Heart right ventricle (tissue), 16 donors: ENCODE results near the gene INPP5A. TPM values are rescaled to one million over a fixed set of nuclear protein-coding genes. Genes with fewer than 3 reads are reported as not detected.
A peak's percentile ranks its signal among the peaks of the same experiment; 100 is the strongest.

Source experiments
- ATAC-seq, 8 donors: fragments of 200-7000 bp; cut with Tn5 transposase; one replicate each; pipeline ENCODE4 v1.9.1; 2020; ENCODE audit warnings: mild to moderate bottlenecking in 8 of 8, moderate library complexity in 8 of 8, moderate number of reproducible peaks in 1 of 8
- DNase-seq, 2 donors: peaks; one replicate each; pipeline ENCODE4 v3.0.0-alpha.2; 2020
- H3K27ac ChIP-seq, 10 donors: fragments of 200-600 bp; sonication (generic) in 2 of 10; one replicate each; pipeline versions ENCODE4 v1.5.0 to v1.8.0; 2020 to 2022; ENCODE audit warnings: mild to moderate bottlenecking in 3 of 10
- H3K27me3 ChIP-seq, 7 donors: fragments of 200-600 bp; one replicate each; pipeline ENCODE4 v1.8.0; 2021 to 2022; ENCODE audit warnings: mild to moderate bottlenecking in 2 of 7
- H3K36me3 ChIP-seq, 9 donors: fragments of 200-600 bp; sonication (generic) in 1 of 9; one replicate each; pipeline versions ENCODE4 v1.5.0 to v1.8.0; 2020 to 2022; ENCODE audit warnings: mild to moderate bottlenecking in 2 of 9
- H3K4me1 ChIP-seq, 9 donors: fragments of 200-600 bp; sonication (generic) in 1 of 9; one replicate each; pipeline versions ENCODE4 v1.5.0 to v1.8.0; 2020 to 2022; ENCODE audit warnings: mild to moderate bottlenecking in 4 of 9
- H3K4me3 ChIP-seq, 10 donors: fragments of 200-600 bp; sonication (generic) in 2 of 10; one replicate each; pipeline versions ENCODE4 v1.5.0 to v1.8.0; 2020 to 2022; ENCODE audit warnings: mild to moderate bottlenecking in 7 of 10, moderate library complexity in 2 of 10
- H3K9me3 ChIP-seq, 11 donors: fragments of 200-600 bp in 10 of 11; sonication (generic) in 2 of 11; one replicate each; pipeline versions ENCODE4 v1.5.0 to v1.8.0; 2013 to 2022; ENCODE audit warnings: mild to moderate bottlenecking in 2 of 11, control low read depth in 1 of 11, moderate library complexity in 1 of 11
- WGBS, 2 donors: extraction: QIAGEN DNeasy Blood & Tissue Kit; methylation state at CpG; one replicate each; pipeline ENCODE4 v1.1.7; 2013; ENCODE audit warnings: inconsistent platforms in 1 of 2; 5-methylcytosine and 5-hydroxymethylcytosine counted together
- intact Hi-C, 10 donors: fragments of 100-400 bp; cut with DNase I; formaldehyde crosslinking; loops; one replicate each; pipeline versions ENCODE4 v1.11.1 to v1.14.2; 2022
- polyA plus RNA-seq, 2 donors: library from polyadenylated mRNA; stranded (reverse); fragments of 200-250 nt; gene quantifications; one replicate each; pipeline ENCODE4 v1.2.3, GENCODE V29; 2013
- total RNA-seq, 10 donors: library from RNA; stranded (reverse); fragmentation: NEBNext Ultra II Directional in 3 of 10; extraction: Animal tissue kit (Norgen Biotek cat#: 25700) in 3 of 10; gene quantifications; one replicate each; pipeline versions ENCODE4 v1.2.1 to v1.2.4, GENCODE V29; 2021 to 2023
- TF ChIP-seq, protein P1 (sequence below), 9 donors: fragments of 200-600 bp; sonication (generic) in 2 of 9; IDR thresholded peaks; one replicate each; pipeline versions ENCODE4 v1.5.0 to v1.8.0; 2021 to 2022; ENCODE audit warnings: antibody characterized with exemption in 9 of 9, mild to moderate bottlenecking in 5 of 9, moderate library complexity in 1 of 9
- donor health status: Arrhythmogenic right ventricular cardiomyopathy.
- donor health status: ischemic (EF 13 %, LVEDD 7.1; RV severe dilation, severe dysfunction).
- donor health status: healthy with polysubstance abuse.
- donor health status: DM: no; HTN: yes; CAD: no.
- donor health status: DM: no; HTN: no; CAD: no.
- donor health status: ischemic (EF 25% LVEDD 6.9; RV normal size, moderate dysfunction).
- donor health status: ischemic (EF 25% LVEDD 5.7; RV mildly dilated, moderate dysfunction).
- donor health status: healthy.
- donor health status: DM: yes; HTN: yes; CAD: no.
- donor health status: Ischemic cardiomyopathy.
- donor health status: ischemic (EF 35%, LVEDD 5.7; RV mildly dilated, moderate dysfunction).
- donor health status: nonischemic (EF 11% LVEDD 7.7; RV severe dilation, severe dysfunction).
- donor health status: DM: yes; HTN: yes; CAD: no.
- donor health status: PGD.
- donor health status: ischemic (EF 29% LVEDD 5.4; RV normal size, mild dysfunction).
- donor health status: nonischemic (EF 23%, LVEDD 6.1; RV moderate dilation, normal function).

Gene INPP5A
- total and polyA plus RNA-seq, 12 donors, result 30.4 to 122 (median 106) TPM

- H3K4me3 ChIP-seq, result no peak overlapping the region
- H3K9me3 ChIP-seq, result no peaks in the 10 kb centered on the region
- H3K4me1 ChIP-seq, result peaks cover 4 to 22% (median 17%) of the 10 kb centered on the region in 9 donors
- 88 to 91% methylated on average over 25 of the region's 25 CpGs for WGBS, 2 donors
- TF ChIP-seq, protein P1, sequence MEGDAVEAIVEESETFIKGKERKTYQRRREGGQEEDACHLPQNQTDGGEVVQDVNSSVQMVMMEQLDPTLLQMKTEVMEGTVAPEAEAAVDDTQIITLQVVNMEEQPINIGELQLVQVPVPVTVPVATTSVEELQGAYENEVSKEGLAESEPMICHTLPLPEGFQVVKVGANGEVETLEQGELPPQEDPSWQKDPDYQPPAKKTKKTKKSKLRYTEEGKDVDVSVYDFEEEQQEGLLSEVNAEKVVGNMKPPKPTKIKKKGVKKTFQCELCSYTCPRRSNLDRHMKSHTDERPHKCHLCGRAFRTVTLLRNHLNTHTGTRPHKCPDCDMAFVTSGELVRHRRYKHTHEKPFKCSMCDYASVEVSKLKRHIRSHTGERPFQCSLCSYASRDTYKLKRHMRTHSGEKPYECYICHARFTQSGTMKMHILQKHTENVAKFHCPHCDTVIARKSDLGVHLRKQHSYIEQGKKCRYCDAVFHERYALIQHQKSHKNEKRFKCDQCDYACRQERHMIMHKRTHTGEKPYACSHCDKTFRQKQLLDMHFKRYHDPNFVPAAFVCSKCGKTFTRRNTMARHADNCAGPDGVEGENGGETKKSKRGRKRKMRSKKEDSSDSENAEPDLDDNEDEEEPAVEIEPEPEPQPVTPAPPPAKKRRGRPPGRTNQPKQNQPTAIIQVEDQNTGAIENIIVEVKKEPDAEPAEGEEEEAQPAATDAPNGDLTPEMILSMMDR (IDR thresholded peaks at IDR 0.05), result no peak
- H3K27me3 ChIP-seq, result no peaks in the 10 kb centered on the region
- peaks cover 0 to 13% (median 0%) of the 10 kb centered on the region in 9 donors for H3K36me3 ChIP-seq
- no peak overlapping the region for H3K27ac ChIP-seq
- intact Hi-C loops, result loop anchor here in 1 of 10 donors (10.0 kb wide), 1 partner anchor 443 kb away; no protein-coding TSS in a partner anchor
- DNase-seq, result no peak
- peak in 1 of 8 donors; percentile 17 for ATAC-seq
Observed at GRCh38 chr10:132681858-132682755, 144.5 kb downstream of the INPP5A start.

- H3K27ac ChIP-seq, result no peak overlapping the region
- WGBS, 2 donors, result 83 to 93% methylated on average over 12 of the region's 12 CpGs
Observed at GRCh38 chr10:132684164-132684891, 146.7 kb downstream of the INPP5A start.

DNA sequence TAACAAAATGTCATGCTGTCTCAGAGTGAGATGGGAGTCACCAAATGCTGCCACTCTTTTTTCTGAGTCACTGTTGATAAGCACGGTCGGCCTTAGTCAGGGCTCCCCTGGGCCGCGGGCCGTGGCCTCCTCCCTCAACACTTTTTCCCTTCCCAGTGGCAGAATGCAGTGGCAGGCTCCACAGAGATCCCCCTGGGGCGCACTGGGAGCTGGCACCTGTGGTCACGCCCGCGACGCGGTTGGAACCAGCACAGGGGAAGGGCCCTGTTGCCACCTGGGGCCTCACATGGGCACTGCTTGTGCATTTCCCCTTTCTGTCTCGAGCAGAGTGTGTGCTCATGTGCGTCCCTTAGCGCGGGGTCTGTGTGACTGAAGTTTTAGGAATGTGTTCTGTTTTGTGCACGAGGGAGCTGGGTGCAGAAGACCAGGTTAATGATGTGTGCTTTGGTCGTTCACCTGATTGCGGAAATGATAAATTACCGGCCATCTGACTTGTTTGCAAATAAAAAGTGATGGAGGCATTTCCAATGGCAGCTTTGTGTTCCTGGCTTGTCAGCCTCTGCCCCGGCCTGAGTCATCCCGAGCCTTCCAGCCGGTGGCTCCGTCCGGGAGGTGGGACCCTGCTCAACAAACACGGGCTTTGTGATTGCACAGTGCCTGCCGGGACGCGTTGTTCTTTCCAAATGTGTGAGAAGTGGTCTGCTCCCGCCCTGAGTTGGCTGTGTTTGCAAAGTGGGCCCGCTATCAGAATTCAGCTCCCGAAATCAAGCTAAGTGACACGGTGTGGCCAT is 147.7 kb downstream of the INPP5A start:
- peaks cover 0 to 13% (median 0%) of the 10 kb centered on the region in 9 donors for H3K36me3 ChIP-seq
- no peak overlapping the region for H3K4me3 ChIP-seq
- intact Hi-C loops, result loop anchor here in 1 of 10 donors (10.0 kb wide), 1 partner anchor 440 kb away; no protein-coding TSS in a partner anchor
- no peaks in the 10 kb centered on the region for H3K9me3 ChIP-seq
- 65 to 71% methylated on average over 32 of the region's 32 CpGs for WGBS, 2 donors
- peak in 1 of 2 donors; percentile 54 for DNase-seq
- no peaks in the 10 kb centered on the region for H3K27me3 ChIP-seq
- TF ChIP-seq, protein P1 (IDR thresholded peaks at IDR 0.05), result no peak
- H3K27ac ChIP-seq, result peak overlapping the region in 1 of 10 donors; percentile 26
- peaks cover 4 to 22% (median 17%) of the 10 kb centered on the region in 9 donors for H3K4me1 ChIP-seq
- ATAC-seq, result peak in 7 of 8 donors; percentile 52 to 81 (median 69)

More at GRCh38 chr10:132684164-132684891, 146.7 kb downstream of the INPP5A start:
- H3K4me1 ChIP-seq, result peaks cover 4 to 22% (median 17%) of the 10 kb centered on the region in 9 donors
- H3K27me3 ChIP-seq, result no peaks in the 10 kb centered on the region
- H3K36me3 ChIP-seq, result peaks cover 0 to 6% (median 0%) of the 10 kb centered on the region in 9 donors
- H3K9me3 ChIP-seq, result no peaks in the 10 kb centered on the region
- H3K4me3 ChIP-seq, result no peak overlapping the region
- DNase-seq (no peak), ATAC-seq (no peak)
- TF ChIP-seq, protein P1 (IDR thresholded peaks at IDR 0.05), result no peak
- intact Hi-C loops, result loop anchor here in 1 of 10 donors (10.0 kb wide), 1 partner anchor 440 kb away; no protein-coding TSS in a partner anchor
